Activated naive CD4-positive, alpha-beta T cell treated with anti-CD3 and anti-CD28 coated beads, Interleukin-2, amount 50 U/mL, for 24 hours (primary cell): ENCODE results near the gene DAP.

Experiments
- H3K27ac Mint-ChIP-seq: one replicate; pipeline ENCODE4 v1.8.0; 2021; ENCODE audit warnings: mild to moderate bottlenecking, mixed read lengths
- H3K27me3 Mint-ChIP-seq: one replicate; pipeline ENCODE4 v1.8.0; 2021; ENCODE audit warnings: mixed read lengths
- H3K36me3 Mint-ChIP-seq: one replicate; pipeline ENCODE4 v1.8.0; 2021; ENCODE audit warnings: mixed read lengths
- H3K4me1 Mint-ChIP-seq: one replicate; pipeline ENCODE4 v1.8.0; 2021; ENCODE audit warnings: mixed read lengths
- H3K4me3 Mint-ChIP-seq: one replicate; pipeline ENCODE4 v1.8.0; 2021; ENCODE audit warnings: mild to moderate bottlenecking, mixed read lengths
- H3K9me3 Mint-ChIP-seq: one replicate; pipeline ENCODE4 v1.8.0; 2021; ENCODE audit warnings: mixed read lengths

Gene DAP

GRCh38 chr5:10772901-10773585, 12.0 kb upstream of the DAP start:
- no peaks in the 10 kb centered on the region for H3K27me3 Mint-ChIP-seq
- H3K27ac Mint-ChIP-seq, result no peak overlapping the region
- H3K36me3 Mint-ChIP-seq, result no peaks in the 10 kb centered on the region
- no peak overlapping the region for H3K4me3 Mint-ChIP-seq
- H3K9me3 Mint-ChIP-seq, result no peaks in the 10 kb centered on the region
- no peaks in the 10 kb centered on the region for H3K4me1 Mint-ChIP-seq

- H3K9me3 Mint-ChIP-seq, result no peaks in the 10 kb centered on the region
- H3K4me1 Mint-ChIP-seq, result no peaks in the 10 kb centered on the region
- no peak overlapping the region for H3K27ac Mint-ChIP-seq
- no peaks in the 10 kb centered on the region for H3K36me3 Mint-ChIP-seq
- H3K27me3 Mint-ChIP-seq, result no peaks in the 10 kb centered on the region
- no peak overlapping the region for H3K4me3 Mint-ChIP-seq
These were observed 7.4 kb upstream of the DAP start for GRCh38 chr5:10768328-10768899.

- Mint-ChIP-seq H3K9me3 (no peaks in the 10 kb centered on the region), H3K36me3 (no peaks in the 10 kb centered on the region), H3K27ac (no peak overlapping the region), H3K27me3 (no peaks in the 10 kb centered on the region), H3K4me1 (peaks cover 36% of the 10 kb centered on the region), H3K4me3 (peak overlapping the region; percentile 81)
These were observed 1.9 kb upstream of the DAP start for GRCh38 chr5:10762776-10763500.

GRCh38 chr5:10761933-10762775, 1.1 kb upstream of the DAP start:
- H3K27ac Mint-ChIP-seq, result peak overlapping the region; percentile 86
- H3K27me3 Mint-ChIP-seq, result no peaks in the 10 kb centered on the region
- H3K4me3 Mint-ChIP-seq, result peak overlapping the region; percentile 81
- H3K36me3 Mint-ChIP-seq, result no peaks in the 10 kb centered on the region
- H3K9me3 Mint-ChIP-seq, result no peaks in the 10 kb centered on the region
- H3K4me1 Mint-ChIP-seq, result peaks cover 43% of the 10 kb centered on the region

GRCh38 chr5:10760921-10761184, 181 bp downstream of the DAP start:
- peaks cover 56% of the 10 kb centered on the region for H3K4me1 Mint-ChIP-seq
- no peaks in the 10 kb centered on the region for H3K9me3 Mint-ChIP-seq
- peak overlapping the region; percentile 81 for H3K4me3 Mint-ChIP-seq
- H3K36me3 Mint-ChIP-seq, result peaks cover 4% of the 10 kb centered on the region
- no peak overlapping the region for H3K27ac Mint-ChIP-seq
- H3K27me3 Mint-ChIP-seq, result no peaks in the 10 kb centered on the region

- Mint-ChIP-seq H3K27ac (peak overlapping the region; percentile 93), H3K9me3 (no peaks in the 10 kb centered on the region), H3K4me1 (peaks cover 62% of the 10 kb centered on the region), H3K4me3 (peak overlapping the region; percentile 95), H3K36me3 (peaks cover 5% of the 10 kb centered on the region), H3K27me3 (no peaks in the 10 kb centered on the region)
These were observed 726 bp downstream of the DAP start for GRCh38 chr5:10760096-10760920.

- peaks cover 70% of the 10 kb centered on the region for H3K4me1 Mint-ChIP-seq
- H3K36me3 Mint-ChIP-seq, result peaks cover 10% of the 10 kb centered on the region
- H3K27ac Mint-ChIP-seq, result no peak overlapping the region
- peak overlapping the region; percentile 73 for H3K4me3 Mint-ChIP-seq
- H3K27me3 Mint-ChIP-seq, result no peaks in the 10 kb centered on the region
- H3K9me3 Mint-ChIP-seq, result no peaks in the 10 kb centered on the region
These were observed 1.9 kb downstream of the DAP start for GRCh38 chr5:10759111-10759510.

GRCh38 chr5:10757922-10758555, 3.0 kb downstream of the DAP start:
- H3K4me3 Mint-ChIP-seq, result peak overlapping the region; percentile 16
- H3K27ac Mint-ChIP-seq, result no peak overlapping the region
- peaks cover 78% of the 10 kb centered on the region for H3K4me1 Mint-ChIP-seq

GRCh38 chr5:10757043-10757442, 4.0 kb downstream of the DAP start:
- Mint-ChIP-seq H3K4me3 (no peak overlapping the region), H3K27me3 (no peaks in the 10 kb centered on the region), H3K27ac (no peak overlapping the region), H3K9me3 (no peaks in the 10 kb centered on the region), H3K36me3 (peaks cover 13% of the 10 kb centered on the region), H3K4me1 (peaks cover 68% of the 10 kb centered on the region)

More at GRCh38 chr5:10757922-10758555, 3.0 kb downstream of the DAP start:
- Mint-ChIP-seq H3K27me3 (no peaks in the 10 kb centered on the region), H3K9me3 (no peaks in the 10 kb centered on the region), H3K36me3 (peaks cover 13% of the 10 kb centered on the region)

- Mint-ChIP-seq H3K9me3 (no peaks in the 10 kb centered on the region), H3K4me3 (peak overlapping the region; percentile 36), H3K4me1 (peaks cover 64% of the 10 kb centered on the region), H3K27me3 (no peaks in the 10 kb centered on the region), H3K27ac (no peak overlapping the region), H3K36me3 (peaks cover 13% of the 10 kb centered on the region)
These were observed 4.5 kb downstream of the DAP start for GRCh38 chr5:10756549-10756948.

- H3K4me3 Mint-ChIP-seq, result no peak overlapping the region
- no peaks in the 10 kb centered on the region for H3K27me3 Mint-ChIP-seq
- no peaks in the 10 kb centered on the region for H3K9me3 Mint-ChIP-seq
- no peak overlapping the region for H3K27ac Mint-ChIP-seq
- H3K4me1 Mint-ChIP-seq, result peaks cover 44% of the 10 kb centered on the region
- peaks cover 15% of the 10 kb centered on the region for H3K36me3 Mint-ChIP-seq
These were observed 7.9 kb downstream of the DAP start for GRCh38 chr5:10753178-10753577.

GRCh38 chr5:10752451-10752850, 8.6 kb downstream of the DAP start:
- Mint-ChIP-seq H3K27ac (no peak overlapping the region), H3K27me3 (no peaks in the 10 kb centered on the region), H3K4me1 (peaks cover 38% of the 10 kb centered on the region), H3K4me3 (no peak overlapping the region), H3K9me3 (no peaks in the 10 kb centered on the region), H3K36me3 (peaks cover 15% of the 10 kb centered on the region)

- H3K27me3 Mint-ChIP-seq, result no peaks in the 10 kb centered on the region
- H3K27ac Mint-ChIP-seq, result no peak overlapping the region
- H3K9me3 Mint-ChIP-seq, result no peaks in the 10 kb centered on the region
- peaks cover 23% of the 10 kb centered on the region for H3K4me1 Mint-ChIP-seq
- peaks cover 14% of the 10 kb centered on the region for H3K36me3 Mint-ChIP-seq
- no peak overlapping the region for H3K4me3 Mint-ChIP-seq
These were observed 10.1 kb downstream of the DAP start for GRCh38 chr5:10750909-10751308.

GRCh38 chr5:10747678-10748622, 13.1 kb downstream of the DAP start:
- Mint-ChIP-seq H3K27me3 (no peaks in the 10 kb centered on the region), H3K4me1 (no peaks in the 10 kb centered on the region), H3K9me3 (no peaks in the 10 kb centered on the region), H3K27ac (no peak overlapping the region), H3K36me3 (peaks cover 18% of the 10 kb centered on the region), H3K4me3 (no peak overlapping the region)
